ENCODE measurements around the gene OSBPL3. TPM values are rescaled to one million over a fixed set of nuclear protein-coding genes. Genes with fewer than 3 reads are reported as not detected.
A peak's percentile ranks its signal among the peaks of the same experiment; 100 is the strongest.

OSBPL3 gene
- polyA plus RNA-seq, 1 donor from 2014 or later, result 0.26 TPM

DNA sequence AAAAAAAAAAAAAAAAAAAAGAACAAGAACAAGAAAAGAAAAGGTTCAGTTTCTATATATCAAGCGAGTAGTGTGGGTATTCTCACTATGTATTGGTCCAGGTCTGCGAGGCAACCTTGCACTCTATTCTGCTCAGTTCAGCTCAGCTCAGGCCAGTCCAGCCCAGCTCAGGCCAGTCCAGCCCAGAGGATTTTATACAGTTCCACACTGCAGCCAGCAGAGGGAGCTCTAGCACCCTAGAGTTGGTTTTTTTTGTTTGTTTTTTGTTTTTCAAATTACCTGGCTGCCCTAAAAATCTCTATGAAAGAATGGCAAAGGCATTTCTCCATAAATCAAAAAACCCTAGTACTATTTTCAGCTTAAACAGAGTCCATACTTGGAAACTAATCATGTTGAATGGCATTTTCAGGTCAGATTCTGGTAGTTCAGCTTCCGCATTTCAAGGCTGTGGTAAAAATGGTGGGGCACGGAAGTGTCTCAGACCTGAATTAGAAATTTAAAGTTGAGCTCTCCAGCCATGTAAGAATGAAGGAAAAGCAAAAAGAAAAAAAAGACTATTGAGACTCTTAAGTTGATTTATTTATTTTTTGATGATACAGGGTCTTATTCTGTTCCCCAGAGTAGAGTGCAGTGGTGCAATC is 167.6 kb downstream of the OSBPL3 start:
- Histone ChIP-seq H3K4me3 (ENCODE audit: low read length) (no peak overlapping the region), H3K27ac (ENCODE audit: low read length) (no peak overlapping the region), H2AFZ (ENCODE audit: low read depth, low read length) (no peak overlapping the region), H3K36me3 (ENCODE audit: insufficient read depth, low read length) (no peaks in the 10 kb centered on the region), H3K9me2 (ENCODE audit: insufficient read depth, low read length) (no peaks in the 10 kb centered on the region), H3K9ac (ENCODE audit: low read length) (no peak overlapping the region), H3K9me3 (ENCODE audit: low read length) (no peaks in the 10 kb centered on the region), H3K79me2 (replicated peaks; ENCODE audit: insufficient read depth, low read length) (no peaks in the 10 kb centered on the region), H3K4me2 (ENCODE audit: low read length) (no peak overlapping the region), H3F3A (ENCODE audit: insufficient read depth, low read length, poor library complexity, severe bottlenecking) (no peaks in the 10 kb centered on the region), H3K27me3 (ENCODE audit: insufficient read depth, low read depth, low read length) (no peaks in the 10 kb centered on the region), H4K20me1 (ENCODE audit: insufficient read depth) (no peaks in the 10 kb centered on the region)
- peak; percentile 75 for TF ChIP-seq SMC3 (conservative IDR thresholded peaks at IDR 0.05; ENCODE audit: poor library complexity)
- TF ChIP-seq, protein P1, sequence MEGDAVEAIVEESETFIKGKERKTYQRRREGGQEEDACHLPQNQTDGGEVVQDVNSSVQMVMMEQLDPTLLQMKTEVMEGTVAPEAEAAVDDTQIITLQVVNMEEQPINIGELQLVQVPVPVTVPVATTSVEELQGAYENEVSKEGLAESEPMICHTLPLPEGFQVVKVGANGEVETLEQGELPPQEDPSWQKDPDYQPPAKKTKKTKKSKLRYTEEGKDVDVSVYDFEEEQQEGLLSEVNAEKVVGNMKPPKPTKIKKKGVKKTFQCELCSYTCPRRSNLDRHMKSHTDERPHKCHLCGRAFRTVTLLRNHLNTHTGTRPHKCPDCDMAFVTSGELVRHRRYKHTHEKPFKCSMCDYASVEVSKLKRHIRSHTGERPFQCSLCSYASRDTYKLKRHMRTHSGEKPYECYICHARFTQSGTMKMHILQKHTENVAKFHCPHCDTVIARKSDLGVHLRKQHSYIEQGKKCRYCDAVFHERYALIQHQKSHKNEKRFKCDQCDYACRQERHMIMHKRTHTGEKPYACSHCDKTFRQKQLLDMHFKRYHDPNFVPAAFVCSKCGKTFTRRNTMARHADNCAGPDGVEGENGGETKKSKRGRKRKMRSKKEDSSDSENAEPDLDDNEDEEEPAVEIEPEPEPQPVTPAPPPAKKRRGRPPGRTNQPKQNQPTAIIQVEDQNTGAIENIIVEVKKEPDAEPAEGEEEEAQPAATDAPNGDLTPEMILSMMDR (IDR thresholded peaks at IDR 0.05; ENCODE audit: poor library complexity, severe bottlenecking), result peak; percentile 76
- no peak for TF ChIP-seq EP300 (conservative IDR thresholded peaks at IDR 0.05; ENCODE audit: poor library complexity, severe bottlenecking)
- peak; percentile 59 for TF ChIP-seq RAD21 (conservative IDR thresholded peaks at IDR 0.05)

DNA sequence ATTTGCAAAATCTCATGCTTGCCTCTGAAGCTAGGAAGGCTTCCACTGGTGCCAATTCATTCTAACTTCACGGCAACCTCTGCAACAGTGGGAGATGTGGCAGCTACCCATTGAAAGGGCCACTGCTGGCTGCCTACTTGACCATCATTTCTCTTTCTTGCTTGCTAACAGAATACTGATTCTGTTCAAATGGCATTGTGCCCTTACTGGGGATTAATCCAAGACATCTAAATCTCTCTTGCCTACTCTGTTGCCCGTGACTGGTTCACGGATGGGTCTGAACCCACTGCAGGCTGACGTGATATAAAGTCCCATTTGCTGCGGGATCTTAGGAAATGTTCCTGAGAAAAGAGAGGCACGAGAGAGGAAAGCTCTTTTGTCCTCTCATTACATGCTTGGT is 171.5 kb downstream of the OSBPL3 start:
- Histone ChIP-seq H4K20me1 (ENCODE audit: insufficient read depth) (no peaks in the 10 kb centered on the region), H2AFZ (ENCODE audit: low read depth, low read length) (no peak overlapping the region), H3K27ac (ENCODE audit: low read length) (peak overlapping the region; percentile 17), H3K79me2 (replicated peaks; ENCODE audit: insufficient read depth, low read length) (no peaks in the 10 kb centered on the region), H3K9me2 (ENCODE audit: insufficient read depth, low read length) (no peaks in the 10 kb centered on the region), H3K36me3 (ENCODE audit: insufficient read depth, low read length) (no peaks in the 10 kb centered on the region), H3K4me2 (ENCODE audit: low read length) (no peak overlapping the region), H3K9me3 (ENCODE audit: low read length) (no peaks in the 10 kb centered on the region), H3K4me3 (ENCODE audit: low read length) (no peak overlapping the region), H3F3A (ENCODE audit: insufficient read depth, low read length, poor library complexity, severe bottlenecking) (no peaks in the 10 kb centered on the region), H3K9ac (ENCODE audit: low read length) (no peak overlapping the region), H3K27me3 (ENCODE audit: insufficient read depth, low read depth, low read length) (no peaks in the 10 kb centered on the region)
- no peak for TF ChIP-seq MXI1 (conservative IDR thresholded peaks at IDR 0.05; ENCODE audit: poor library complexity, severe bottlenecking)
- TF ChIP-seq, protein P1 (IDR thresholded peaks at IDR 0.05; ENCODE audit: poor library complexity, severe bottlenecking), result no peak
- no peak for TF ChIP-seq EZH2 (IDR thresholded peaks at IDR 0.05; ENCODE audit: borderline replicate concordance, insufficient read depth, low read length, poor library complexity, severe bottlenecking)
- no peak for TF ChIP-seq RAD21 (conservative IDR thresholded peaks at IDR 0.05)
- TF ChIP-seq SMC3 (conservative IDR thresholded peaks at IDR 0.05; ENCODE audit: poor library complexity), result no peak
- TF ChIP-seq POLR2AphosphoS5 (IDR thresholded peaks at IDR 0.05), result no peak
- no peak for TF ChIP-seq EP300 (conservative IDR thresholded peaks at IDR 0.05; ENCODE audit: poor library complexity, severe bottlenecking)
- TF ChIP-seq TAF1 (IDR thresholded peaks at IDR 0.05; ENCODE audit: low read depth), result no peak
- TF ChIP-seq, protein P2, sequence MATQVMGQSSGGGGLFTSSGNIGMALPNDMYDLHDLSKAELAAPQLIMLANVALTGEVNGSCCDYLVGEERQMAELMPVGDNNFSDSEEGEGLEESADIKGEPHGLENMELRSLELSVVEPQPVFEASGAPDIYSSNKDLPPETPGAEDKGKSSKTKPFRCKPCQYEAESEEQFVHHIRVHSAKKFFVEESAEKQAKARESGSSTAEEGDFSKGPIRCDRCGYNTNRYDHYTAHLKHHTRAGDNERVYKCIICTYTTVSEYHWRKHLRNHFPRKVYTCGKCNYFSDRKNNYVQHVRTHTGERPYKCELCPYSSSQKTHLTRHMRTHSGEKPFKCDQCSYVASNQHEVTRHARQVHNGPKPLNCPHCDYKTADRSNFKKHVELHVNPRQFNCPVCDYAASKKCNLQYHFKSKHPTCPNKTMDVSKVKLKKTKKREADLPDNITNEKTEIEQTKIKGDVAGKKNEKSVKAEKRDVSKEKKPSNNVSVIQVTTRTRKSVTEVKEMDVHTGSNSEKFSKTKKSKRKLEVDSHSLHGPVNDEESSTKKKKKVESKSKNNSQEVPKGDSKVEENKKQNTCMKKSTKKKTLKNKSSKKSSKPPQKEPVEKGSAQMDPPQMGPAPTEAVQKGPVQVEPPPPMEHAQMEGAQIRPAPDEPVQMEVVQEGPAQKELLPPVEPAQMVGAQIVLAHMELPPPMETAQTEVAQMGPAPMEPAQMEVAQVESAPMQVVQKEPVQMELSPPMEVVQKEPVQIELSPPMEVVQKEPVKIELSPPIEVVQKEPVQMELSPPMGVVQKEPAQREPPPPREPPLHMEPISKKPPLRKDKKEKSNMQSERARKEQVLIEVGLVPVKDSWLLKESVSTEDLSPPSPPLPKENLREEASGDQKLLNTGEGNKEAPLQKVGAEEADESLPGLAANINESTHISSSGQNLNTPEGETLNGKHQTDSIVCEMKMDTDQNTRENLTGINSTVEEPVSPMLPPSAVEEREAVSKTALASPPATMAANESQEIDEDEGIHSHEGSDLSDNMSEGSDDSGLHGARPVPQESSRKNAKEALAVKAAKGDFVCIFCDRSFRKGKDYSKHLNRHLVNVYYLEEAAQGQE (IDR thresholded peaks at IDR 0.05; ENCODE audit: borderline replicate concordance), result no peak

Data from neural cell (in vitro differentiated cells).